ENCODE data around the gene SEMA3D. TPM values are rescaled to one million over a fixed set of nuclear protein-coding genes. Genes with fewer than 3 reads are reported as not detected.

The SEMA3D gene
- total and polyA plus RNA-seq, 9 of the 15 experiments (the other 6 are each of a cell fraction or from before 2014, with no cell fraction given) = 0.01 to 0.10 (median 0.04) TPM; not detected in 1

GRCh38 chr7:85010306-85010705 is 176.6 kb downstream of the SEMA3D start:
- intact Hi-C loops (cut with micrococcal nuclease) = no loop called here
- POLR2A ChIA-PET = no interaction called here
- H4K20me1 ChIP-seq (replicated peaks; ENCODE audit: control insufficient read depth, insufficient read depth, low read length) = no peaks in the 10 kb centered on the region
- H3K27me3 ChIP-seq (ENCODE audit: control insufficient read depth in 2 of 2, insufficient read depth in 2 of 2, low read length in 2 of 2) = no peaks in the 10 kb centered on the region
- H3K4me2 ChIP-seq (ENCODE audit: insufficient read depth, low read length) = no peak overlapping the region
- no peaks in the 10 kb centered on the region for H3K79me2 ChIP-seq (ENCODE audit: control insufficient read depth, insufficient read depth, low read length)
- no peaks in the 10 kb centered on the region for H3K9me3 ChIP-seq (replicated peaks; ENCODE audit: control insufficient read depth, insufficient read depth, low read depth, low read length)
- H3K9me1 ChIP-seq (ENCODE audit: control insufficient read depth, insufficient read depth, low read length) = no peaks in the 10 kb centered on the region
- no peak overlapping the region for H3K27ac ChIP-seq (ENCODE audit: extremely low read depth, low read depth, low read length)
- FAIRE-seq (no peak), ATAC-seq (no peak), DNase-seq (ENCODE audit: extremely low read depth in 1 of 4, low spot score in 3 of 4) (no peak)
- no peak overlapping the region for H3K4me3 ChIP-seq
- no peaks in the 10 kb centered on the region for H3K36me3 ChIP-seq (ENCODE audit: control insufficient read depth, insufficient read depth, low read length)
- in situ Hi-C loops (cut with MboI) = loop anchor here (10.0 to 25.0 kb wide), 3 partner anchors 516 to 1073 kb away; no protein-coding TSS in a partner anchor
- no peak overlapping the region for H2AFZ ChIP-seq (ENCODE audit: low read depth, low read length)
- H3K9ac ChIP-seq (ENCODE audit: insufficient read depth in 1 of 2, low read depth in 2 of 2, low read length in 2 of 2) = no peak overlapping the region
- no TSS peak for BruUV-seq (replicated peaks)
- TF ChIP-seq NFIC (IDR thresholded peaks at IDR 0.05) = peak; percentile 54; the same call in 1 of the 2 replicates
- no peak for TF ChIP-seq ZNF140 (CRISPR knock-in tag; IDR thresholded peaks at IDR 0.05)
- H3K4me1 ChIP-seq (replicated peaks in 1 of 2; ENCODE audit: control insufficient read depth in 2 of 2, insufficient read depth in 2 of 2, low read length in 2 of 2) = no peaks in the 10 kb centered on the region
- CTCF ChIA-PET (ENCODE audit: low intra/inter-chr PET ratio) = no interaction called here

- POLR2A ChIA-PET = no interaction called here
- Histone ChIP-seq H3K9ac (ENCODE audit: insufficient read depth in 1 of 2, low read depth in 2 of 2, low read length in 2 of 2) (no peak overlapping the region), H4K20me1 (replicated peaks; ENCODE audit: control insufficient read depth, insufficient read depth, low read length) (no peaks in the 10 kb centered on the region), H3K9me3 (replicated peaks; ENCODE audit: control insufficient read depth, insufficient read depth, low read depth, low read length) (no peaks in the 10 kb centered on the region), H3K4me2 (ENCODE audit: insufficient read depth, low read length) (no peak overlapping the region), H3K36me3 (ENCODE audit: control insufficient read depth, insufficient read depth, low read length) (no peaks in the 10 kb centered on the region), H2AFZ (ENCODE audit: low read depth, low read length) (no peak overlapping the region), H3K27me3 (ENCODE audit: control insufficient read depth in 2 of 2, insufficient read depth in 2 of 2, low read length in 2 of 2) (no peaks in the 10 kb centered on the region), H3K27ac (ENCODE audit: extremely low read depth, low read depth, low read length) (no peak overlapping the region), H3K4me3 (no peak overlapping the region), H3K9me1 (ENCODE audit: control insufficient read depth, insufficient read depth, low read length) (no peaks in the 10 kb centered on the region), H3K79me2 (ENCODE audit: control insufficient read depth, insufficient read depth, low read length) (no peaks in the 10 kb centered on the region), H3K4me1 (replicated peaks in 1 of 2; ENCODE audit: control insufficient read depth in 2 of 2, insufficient read depth in 2 of 2, low read length in 2 of 2) (no peaks in the 10 kb centered on the region)
- no TSS peak for BruUV-seq (replicated peaks)
- in situ Hi-C loops (cut with MboI) = loop anchor here (25.0 kb wide), 2 partner anchors 794 to 1069 kb away; no protein-coding TSS in a partner anchor
- 0% methylated on average over 1 of the region's 1 CpG for WGBS (ENCODE audit: insufficient coverage, low coverage, missing lambda C conversion rate)
- TF ChIP-seq ZKSCAN1 (IDR thresholded peaks at IDR 0.05; ENCODE audit: low read depth, low read length) (no peak), CEBPG (CRISPR knock-in tag; IDR thresholded peaks at IDR 0.05) (no peak), CEBPG (tag; conservative IDR thresholded peaks at IDR 0.05 in 1 of 2, IDR thresholded peaks at IDR 0.05 in 1 of 2) (0 out of 4 replicates have a peak, but pooled peaks of 1 of the 2 experiments have one; percentile 9)
- DNase-seq (ENCODE audit: extremely low read depth in 1 of 4, low spot score in 3 of 4) (no peak), ATAC-seq (no peak), FAIRE-seq (no peak)
- CTCF ChIA-PET (ENCODE audit: low intra/inter-chr PET ratio) = no interaction called here
- intact Hi-C loops (cut with micrococcal nuclease) = no loop called here
Observed at GRCh38 chr7:85006754-85007153, 180.1 kb downstream of the SEMA3D start.

All from K562 (cell line).